HG02970 (cell line): Measurements from ENCODE around the gene MIEF2.

ENCODE experiments used
- ATAC-seq: cut with Tn5 transposase; IDR thresholded peaks from one replicate; pipeline ENCODE4 v1.9.1; 2021; ENCODE audit warnings: mild to moderate bottlenecking, moderate library complexity, moderate number of reproducible peaks; ENCODE audit not compliant: unreplicated experiment, low FRiP score

Gene MIEF2

DNA sequence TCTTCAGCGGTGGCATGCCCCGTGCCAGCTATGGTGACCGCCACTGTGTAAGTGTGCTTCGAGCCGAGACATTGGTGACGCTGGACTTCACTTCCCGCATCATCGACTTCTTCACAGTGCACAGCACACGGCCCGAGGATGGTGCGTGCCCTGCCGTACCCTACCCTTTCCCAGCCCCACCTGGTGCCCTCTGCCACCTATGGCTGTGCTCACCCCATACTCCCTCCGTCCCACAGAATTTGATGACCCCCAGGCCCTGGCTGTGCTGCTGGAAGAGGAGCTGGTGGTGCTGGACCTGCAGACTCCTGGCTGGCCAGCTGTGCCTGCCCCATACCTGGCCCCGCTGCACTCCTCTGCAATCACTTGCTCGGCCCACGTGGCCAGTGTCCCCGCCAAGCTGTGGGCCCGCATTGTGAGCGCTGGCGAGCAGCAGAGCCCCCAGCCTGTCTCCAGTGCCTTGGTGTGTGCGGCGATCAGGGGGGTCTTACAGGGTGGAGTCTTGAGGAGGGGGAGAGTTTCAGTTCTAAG lies 25.5 kb upstream of the MIEF2 start:
- ATAC-seq, result no peak

DNA sequence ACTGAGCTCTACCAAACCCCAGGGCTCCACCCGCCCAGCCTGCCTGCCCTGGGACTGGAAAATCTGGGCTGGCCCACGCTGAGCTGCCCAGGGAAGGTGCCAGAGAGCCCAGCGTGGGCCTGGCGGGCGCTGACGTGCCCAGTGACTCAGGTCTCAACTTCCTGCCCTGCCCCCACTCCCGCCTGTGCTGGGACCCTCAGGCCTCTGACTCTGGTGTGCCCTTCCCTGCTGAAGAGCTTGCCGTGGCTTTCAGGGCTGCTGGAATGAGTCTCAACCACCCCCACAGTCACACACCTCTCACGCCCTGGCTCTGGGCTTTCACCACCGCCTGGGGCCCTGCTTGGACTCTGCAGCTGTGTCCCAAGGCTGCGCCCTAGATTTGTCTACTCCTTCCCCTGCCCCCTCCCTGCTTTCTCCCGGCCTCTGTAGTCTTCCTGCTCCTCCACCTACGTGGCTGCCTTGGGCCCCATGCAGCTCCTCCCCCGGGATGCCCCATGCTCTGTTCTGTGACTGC lies 24.7 kb upstream of the MIEF2 start:
- ATAC-seq, result no peak

DNA sequence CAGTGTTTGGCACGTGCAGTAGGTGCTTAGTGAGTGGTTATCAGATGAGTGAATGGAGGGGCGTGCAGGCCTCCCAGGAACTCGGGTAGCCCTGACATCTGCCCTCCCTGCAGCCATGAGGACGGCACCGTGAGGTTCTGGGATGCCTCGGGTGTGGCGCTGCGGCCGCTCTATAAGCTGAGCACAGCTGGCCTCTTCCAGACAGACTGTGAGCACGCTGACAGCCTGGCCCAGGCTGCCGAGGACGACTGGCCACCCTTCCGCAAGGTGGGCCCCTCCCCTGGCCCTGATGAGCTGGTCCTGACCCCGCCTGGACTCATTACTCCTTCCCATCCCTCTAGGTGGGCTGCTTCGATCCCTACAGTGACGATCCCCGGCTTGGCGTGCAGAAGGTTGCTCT lies 24.0 kb upstream of the MIEF2 start:
- no peak for ATAC-seq

DNA sequence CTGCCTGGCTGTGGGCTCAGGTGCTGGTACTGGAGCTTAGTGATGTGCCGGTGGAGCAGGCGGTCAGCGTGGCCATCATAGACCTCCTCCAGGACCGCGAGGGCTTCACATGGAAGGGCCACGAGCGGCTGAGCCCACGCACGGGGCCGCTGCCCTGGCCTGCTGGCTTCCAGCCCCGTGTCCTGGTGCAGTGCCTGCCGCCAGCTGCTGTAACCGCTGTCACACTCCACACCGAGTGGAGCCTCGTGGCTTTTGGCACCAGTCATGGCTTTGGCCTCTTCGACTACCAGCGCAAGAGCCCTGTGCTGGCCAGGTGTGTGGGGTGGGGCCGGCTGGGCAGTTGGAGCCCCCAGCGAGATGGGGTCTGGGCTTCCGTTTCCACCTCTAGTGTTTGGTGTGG lies 23.0 kb upstream of the MIEF2 start:
- ATAC-seq, result no peak

DNA sequence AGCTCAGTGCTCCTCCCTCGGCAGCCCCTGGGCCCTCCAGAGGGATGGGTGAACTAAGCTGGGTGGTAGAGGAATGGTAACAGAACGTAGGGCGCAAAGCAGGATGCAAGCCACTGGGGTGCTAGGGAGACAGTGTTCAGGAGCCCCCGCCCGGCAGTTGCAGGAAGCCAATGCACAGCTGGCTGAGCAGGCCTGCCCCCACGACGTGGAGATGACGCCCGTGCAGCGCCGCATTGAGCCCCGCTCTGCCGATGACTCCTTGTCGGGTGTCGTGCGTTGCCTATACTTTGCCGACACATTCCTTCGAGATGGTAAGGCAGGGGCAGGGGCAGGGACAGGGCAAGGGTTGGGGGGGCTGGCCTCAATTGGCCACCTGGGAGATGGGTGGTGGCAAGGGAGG lies 22.2 kb upstream of the MIEF2 start:
- ATAC-seq, result no peak

DNA sequence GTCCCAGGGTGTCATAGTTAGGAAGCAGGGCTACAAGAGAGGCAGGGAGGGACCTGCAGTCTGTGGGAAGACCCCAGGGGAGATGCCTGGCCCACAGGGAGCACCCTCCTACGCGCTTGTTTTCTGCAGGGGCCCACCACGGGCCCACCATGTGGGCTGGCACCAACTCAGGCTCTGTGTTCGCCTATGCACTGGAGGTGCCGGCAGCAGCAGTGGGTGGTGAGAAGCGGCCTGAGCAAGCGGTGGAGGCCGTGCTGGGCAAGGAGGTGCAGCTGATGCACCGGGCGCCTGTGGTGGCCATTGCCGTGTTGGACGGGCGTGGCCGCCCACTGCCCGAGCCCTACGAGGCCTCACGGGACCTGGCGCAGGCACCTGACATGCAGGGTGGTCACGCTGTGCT lies 20.0 kb upstream of the MIEF2 start:
- no peak for ATAC-seq

DNA sequence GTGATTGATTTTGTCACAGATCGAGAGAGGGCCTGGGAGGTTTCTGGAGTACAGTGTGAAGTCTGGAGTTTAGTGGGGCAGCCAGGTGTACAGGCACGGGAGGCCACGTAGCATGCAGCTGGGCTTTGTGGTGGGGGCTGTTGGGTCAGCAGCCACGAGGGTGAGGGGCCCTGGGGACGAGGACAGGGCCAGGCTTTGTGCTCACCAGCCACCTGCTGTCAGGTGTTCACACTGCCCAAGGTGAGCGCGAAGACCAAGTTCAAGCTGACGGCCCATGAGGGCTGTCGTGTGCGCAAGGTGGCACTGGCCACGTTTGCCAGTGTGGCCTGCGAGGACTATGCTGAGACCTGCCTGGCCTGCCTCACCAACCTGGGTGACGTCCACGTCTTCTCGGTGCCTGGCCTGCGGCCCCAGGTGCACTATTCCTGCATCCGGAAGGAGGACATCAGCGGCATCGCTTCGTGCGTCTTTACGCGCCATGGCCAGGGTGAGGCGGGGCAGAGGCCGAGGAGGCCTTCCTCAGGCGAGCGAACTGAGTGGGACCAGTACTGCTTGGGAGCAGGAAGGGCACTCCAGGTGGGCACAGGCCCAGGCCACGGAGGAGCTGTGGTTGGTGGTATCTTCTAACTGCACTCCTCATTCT lies 19.1 kb upstream of the MIEF2 start:
- ATAC-seq, result no peak

DNA sequence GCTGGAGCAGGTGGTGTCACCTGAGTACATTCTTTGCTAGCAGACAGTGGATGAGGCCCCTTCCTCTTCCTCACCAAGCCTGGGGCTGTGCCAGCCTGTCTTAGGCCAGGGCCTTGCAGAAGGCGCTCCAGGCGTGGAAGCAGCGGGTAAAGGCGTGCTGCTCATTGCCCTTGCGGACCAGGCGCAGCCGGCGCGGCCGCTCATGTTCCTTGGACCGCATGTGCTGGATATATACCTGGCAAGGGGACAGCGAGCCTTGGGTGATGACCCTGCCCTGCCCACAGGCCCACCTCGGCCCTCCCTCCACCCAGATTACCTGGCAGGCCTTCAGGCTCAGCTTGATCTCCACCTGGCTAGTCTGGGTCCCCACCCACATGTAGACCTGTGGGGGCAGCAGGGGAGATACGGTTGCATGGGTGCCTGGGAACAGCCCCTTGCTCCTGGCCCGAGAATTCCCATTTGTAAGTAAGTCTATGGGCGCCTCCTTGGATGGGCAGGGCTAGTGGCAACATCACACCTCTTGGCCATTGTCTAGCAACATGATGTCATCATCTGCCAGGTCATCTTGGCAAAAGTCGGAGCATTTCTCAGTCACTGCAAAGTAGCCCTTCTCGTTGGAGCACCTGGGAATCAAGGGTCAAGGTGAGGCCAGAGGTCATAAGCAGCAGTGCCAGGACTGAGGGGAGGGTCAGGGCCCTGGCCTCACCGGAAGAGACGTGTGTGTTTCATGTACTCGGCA lies 15.3 kb upstream of the MIEF2 start:
- ATAC-seq, result no peak

DNA sequence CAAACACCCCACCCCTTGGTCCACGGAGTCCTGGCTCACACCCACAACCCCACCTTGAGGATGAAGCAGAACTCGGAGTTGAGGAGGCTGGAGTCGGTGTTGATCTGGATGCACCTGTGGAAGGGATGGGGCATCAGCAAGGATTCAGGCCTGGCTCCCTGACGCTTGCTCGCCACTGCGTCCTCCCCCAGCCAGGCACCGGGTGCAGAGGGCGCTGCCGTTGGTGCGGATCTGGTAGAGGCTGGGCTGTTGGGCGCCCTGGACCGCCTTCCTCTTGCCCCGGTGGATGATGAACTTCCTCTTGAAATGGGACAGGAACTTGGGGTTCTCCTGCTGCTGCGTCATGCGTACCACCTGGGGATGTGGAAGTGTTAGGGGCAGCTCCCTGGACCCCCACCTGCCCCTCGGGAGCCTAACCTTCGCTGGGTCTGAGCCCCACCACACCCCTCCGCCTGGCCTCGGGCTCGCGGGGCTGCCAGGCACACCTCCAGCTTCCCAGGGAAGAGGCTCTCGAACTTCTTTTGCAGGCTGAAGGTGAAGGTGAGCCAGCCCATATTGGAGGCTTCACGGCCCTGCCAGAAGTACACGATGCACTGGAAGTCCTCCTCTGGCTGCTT lies 14.2 kb upstream of the MIEF2 start:
- no peak for ATAC-seq

DNA sequence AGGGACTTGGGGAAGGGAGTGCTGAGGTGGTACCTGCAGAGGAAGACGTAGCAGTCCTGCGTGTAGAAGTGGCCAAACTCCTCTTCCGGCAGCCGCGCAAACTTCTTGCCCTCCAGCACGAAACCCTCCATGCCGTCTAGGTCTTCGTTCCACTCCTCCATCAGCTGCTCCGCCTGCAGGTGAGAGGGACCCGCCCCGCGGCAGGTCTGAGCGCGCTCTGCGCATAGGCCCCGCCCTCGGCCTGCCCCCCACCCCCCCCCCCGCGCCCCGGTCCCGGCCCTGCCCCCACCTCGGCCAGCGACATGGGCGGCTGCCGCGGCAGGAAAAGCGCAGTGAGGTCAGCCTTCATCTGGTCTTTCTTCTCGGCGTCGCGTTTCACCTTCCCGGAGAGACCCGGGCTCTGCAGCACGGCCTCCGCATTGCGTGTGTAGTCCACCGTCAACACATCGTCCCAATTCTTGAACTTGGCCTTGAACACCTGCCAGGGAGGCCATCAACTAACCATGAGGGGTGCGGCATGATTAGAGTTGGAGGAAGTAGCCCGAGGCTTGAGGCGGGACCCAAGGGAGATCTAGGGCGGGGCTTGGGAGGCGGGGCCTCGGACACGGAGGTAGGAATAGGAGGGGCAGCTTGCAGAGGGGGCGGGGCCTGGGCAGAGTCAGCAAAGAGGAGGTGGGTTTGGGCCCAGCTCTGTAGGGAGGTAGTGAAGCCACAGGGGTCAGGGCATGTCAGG lies 13.4 kb upstream of the MIEF2 start:
- no peak for ATAC-seq

DNA sequence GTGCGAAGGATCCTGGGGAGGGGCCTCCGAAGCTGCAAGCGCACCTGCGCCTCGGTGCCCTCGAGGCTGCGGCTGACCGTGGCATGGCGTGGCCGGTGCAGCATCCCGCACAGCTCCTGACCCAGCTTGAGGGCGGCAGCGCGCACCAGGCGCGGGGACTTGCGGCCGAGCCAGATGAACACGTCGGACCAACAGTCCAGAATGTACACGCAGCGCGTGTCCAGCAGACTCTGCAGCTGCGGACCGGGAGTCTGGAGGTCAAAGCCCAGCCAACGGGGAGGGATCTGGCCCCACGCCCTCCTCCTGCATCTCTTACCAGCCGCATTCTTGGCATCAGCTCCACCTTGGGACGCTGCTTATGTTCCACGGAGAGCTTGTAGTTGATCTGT lies 12.9 kb upstream of the MIEF2 start:
- no peak for ATAC-seq

DNA sequence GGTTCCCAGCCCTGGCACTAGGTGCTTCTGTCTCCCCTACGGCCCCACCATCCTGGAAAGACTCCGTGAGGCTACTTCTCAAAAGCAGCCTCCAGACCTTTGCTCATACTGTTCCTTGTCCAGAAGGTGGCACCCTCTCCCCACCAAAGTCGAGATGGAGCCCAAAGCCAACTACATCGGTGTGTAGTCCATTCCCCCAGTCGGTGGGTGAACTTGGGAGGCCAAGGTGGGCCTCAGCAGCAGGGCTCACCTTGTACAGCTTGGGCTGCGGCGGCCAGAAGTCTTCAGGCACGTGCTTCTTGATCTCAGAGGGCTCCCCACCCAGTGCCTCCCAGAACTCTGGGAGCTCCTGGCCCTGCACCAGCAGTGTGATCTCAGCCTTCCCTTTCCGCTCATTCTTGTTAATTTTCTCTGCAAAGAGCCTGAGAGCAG lies 12.1 kb upstream of the MIEF2 start:
- ATAC-seq, result no peak

DNA sequence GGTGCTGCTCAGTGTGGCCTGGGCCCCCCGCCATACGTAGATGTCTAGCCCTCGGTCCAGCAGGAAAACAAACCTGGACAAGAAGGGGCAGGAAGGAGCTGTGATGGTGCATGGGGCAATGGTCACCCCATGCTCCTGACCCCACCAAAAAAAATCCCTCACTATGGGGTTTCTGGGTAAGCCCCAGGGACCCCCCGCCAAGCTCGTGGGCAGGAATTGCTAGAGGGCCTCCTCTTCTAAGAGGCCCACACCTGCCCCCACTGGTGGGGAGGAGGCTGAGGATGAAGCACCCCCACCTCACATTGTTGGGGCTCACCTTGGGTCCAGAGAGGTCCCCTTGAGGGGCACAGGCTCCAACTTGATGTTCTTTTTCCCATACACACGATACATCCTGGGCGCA lies 11.7 kb upstream of the MIEF2 start:
- ATAC-seq, result no peak

DNA sequence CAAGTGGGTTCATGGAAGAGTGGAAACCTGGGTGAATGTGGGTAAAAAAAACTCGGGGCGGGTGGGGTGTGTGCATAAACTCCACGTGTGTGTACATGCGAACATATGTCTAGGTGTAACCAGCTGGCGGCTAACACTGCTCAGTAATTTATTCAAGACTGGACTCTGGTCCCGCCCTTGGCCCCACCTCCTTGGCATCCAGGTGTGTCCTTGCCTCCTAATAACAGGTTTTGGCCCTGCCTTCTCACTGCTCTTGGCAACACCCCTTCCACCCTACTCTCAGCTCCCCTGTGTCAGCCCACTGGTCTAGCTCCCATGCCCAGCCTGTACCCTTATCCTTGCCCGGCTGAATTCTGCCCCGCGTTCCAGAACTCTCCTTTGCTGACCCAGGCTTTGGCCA lies 10.2 kb upstream of the MIEF2 start:
- no peak for ATAC-seq

DNA sequence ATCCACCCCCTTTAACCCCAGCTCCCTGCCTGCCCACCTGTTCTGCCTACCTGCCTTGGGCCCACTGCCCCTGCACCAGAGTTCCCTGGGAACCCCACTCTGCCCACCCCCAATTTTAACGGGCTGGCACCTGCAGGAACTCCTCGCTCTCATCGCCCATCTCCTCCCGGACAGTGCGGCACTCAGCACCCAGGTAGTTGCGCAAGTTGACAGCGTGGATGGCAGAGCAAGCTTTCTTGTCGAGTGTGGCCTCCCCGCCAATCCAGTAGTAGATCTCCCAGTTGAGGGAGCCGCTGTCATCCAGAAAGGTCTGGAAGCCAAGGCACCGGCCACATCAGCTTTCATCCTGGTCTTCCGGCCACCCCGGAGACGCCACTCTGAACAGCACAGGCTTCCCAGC lies 9.8 kb upstream of the MIEF2 start:
- ATAC-seq, result no peak

DNA sequence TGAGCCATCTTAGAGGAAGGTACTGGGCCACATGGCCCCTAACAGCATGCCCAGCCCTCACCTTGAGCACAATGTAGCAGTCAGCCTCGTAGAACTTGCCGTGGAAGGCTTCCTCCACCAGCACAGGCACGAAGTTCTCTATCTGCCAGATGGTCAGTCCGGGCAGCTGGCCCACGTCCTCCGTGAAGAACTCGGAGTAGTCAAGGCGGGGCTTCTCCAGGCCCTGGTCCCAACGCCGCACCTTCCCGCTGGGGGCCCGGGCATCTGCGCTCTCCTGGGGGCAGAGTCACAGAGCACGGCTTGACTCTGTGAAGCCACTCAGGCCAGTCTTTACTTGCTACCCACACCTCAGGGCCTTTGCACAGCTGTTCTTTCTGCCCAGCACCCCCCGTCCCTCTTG lies 9.3 kb upstream of the MIEF2 start:
- no peak for ATAC-seq

DNA sequence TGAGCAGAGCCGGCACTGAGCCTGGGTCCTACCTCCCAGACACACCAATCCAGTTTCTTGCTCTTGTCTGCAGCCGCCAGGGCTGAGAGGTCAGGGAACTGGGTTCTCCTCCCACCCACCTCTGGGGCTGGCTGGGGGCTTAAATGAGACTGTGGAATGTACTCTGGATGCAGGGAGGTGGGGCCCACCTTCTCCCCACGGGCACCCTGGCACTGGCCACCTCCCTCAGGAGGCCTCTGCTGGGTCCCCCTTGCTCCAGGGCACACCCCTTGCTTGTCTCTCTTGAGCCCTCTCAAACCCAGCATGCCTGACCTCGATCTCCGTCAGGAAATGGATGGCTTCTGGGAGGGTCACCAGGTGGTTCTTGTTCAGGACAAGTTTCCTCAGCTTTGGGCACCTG lies 8.3 kb upstream of the MIEF2 start:
- no peak for ATAC-seq

DNA sequence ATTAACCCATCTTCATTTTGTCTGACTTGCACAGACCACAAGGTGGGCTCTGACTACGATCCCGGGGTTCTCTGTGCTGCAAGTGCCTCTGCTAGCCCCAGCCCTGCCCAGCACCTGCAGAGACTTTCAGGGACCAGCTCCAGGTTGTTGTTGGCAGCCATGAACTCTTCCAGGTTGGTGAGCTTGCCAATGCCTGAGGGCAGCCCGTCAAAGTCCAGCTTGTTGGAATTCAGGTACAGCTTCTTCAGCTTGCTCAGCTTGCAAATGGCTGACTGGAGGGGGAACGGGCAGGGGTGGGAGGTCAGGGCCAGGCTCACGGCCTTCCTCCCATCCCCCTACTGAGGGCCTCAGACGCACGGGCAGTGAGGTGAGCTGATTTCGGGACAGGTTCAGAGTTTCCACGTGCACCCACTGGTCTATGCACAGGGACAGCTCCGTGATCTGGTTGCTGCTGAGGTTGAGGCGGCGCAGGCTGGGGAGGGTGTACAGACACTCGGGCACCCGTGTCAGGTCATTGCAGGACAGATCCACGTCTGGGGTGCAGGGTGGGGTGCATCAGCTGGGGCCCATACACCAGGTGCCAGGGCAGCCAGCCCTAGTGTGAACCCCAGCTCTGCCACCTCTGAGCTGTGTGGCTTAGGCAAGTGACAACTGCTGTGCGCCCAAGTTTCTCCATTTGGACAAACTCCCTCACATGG lies 7.1 kb upstream of the MIEF2 start:
- no peak for ATAC-seq

DNA sequence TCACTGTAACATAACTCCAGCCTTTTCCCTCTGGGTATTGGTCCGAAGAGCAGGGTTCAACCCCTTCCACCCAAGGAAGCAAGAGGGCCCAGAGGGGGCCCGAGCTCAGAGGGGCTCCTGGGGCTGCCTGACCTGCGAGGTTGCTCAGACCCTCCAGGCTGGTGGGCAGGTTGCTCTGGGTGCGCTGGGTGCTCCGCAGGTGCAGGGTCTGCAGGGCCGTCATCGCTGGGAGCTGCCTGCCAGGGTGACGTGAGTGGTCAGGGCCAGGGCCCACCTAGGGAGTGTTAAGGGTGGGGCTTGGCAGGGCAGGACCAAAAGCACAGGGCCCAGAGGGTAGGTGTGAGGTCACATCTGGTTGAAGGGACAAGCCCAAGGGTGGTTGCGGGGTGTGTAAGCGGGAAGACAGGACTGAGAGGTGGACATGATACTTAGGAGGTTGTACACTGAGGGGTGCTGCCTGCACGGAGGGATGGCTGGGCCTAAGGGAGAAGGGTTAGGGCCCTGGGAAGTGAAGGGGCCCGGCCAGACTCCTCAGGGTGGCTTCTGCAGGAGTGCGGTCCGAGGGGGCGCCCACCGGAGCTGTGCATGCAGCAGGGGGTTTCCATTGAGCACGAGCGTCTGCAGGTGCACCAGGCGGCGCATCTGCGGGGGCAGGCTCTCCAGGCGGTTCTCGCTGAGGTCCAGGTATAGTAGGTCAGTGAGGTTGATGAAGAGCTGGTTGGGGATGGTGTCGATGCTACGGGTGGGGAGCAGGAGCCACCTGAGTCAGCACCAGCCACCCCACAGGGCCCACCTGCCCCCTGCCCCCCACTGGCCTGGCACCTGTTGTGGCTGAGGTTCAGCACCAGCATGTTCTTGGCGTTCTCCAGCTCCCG lies 6.3 kb upstream of the MIEF2 start:
- no peak for ATAC-seq
